KMS-11 (cell line): ENCODE results near the gene GRIK2.

Experiments used
- H2AFZ ChIP-seq: fragments of 200-600 bp; sonication (generic); 2 replicates; pipeline ENCODE4 v1.6.1; 2016; ENCODE audit warnings: antibody characterized with exemption, mixed run types, low read depth
- H3K27ac ChIP-seq: fragments of 200-600 bp; sonication (generic); 2 replicates; pipeline ENCODE4 v1.6.1; 2016; ENCODE audit warnings: mild to moderate bottlenecking, mixed run types
- H3K27me3 ChIP-seq: fragments of 200-600 bp; sonication (generic); 2 replicates; pipeline ENCODE4 v1.6.1; 2017; ENCODE audit warnings: mild to moderate bottlenecking, low read depth, mixed run types, moderate library complexity; ENCODE audit not compliant: insufficient read depth
- H3K36me3 ChIP-seq: fragments of 200-600 bp; sonication (generic); 2 replicates; pipeline ENCODE4 v1.6.1; 2017; ENCODE audit warnings: mild to moderate bottlenecking, mixed run types; ENCODE audit not compliant: insufficient read depth
- H3K4me1 ChIP-seq: fragments of 200-600 bp; sonication (generic); 2 replicates; pipeline ENCODE4 v1.6.1; 2016; ENCODE audit warnings: mild to moderate bottlenecking, low read depth, mixed run types; ENCODE audit not compliant: poor library complexity, severe bottlenecking
- H3K4me2 ChIP-seq: fragments of 200-600 bp; sonication (generic); 2 replicates; pipeline ENCODE4 v1.7.0; 2016; ENCODE audit warnings: mild to moderate bottlenecking, mixed run types
- H3K4me3 ChIP-seq: fragments of 200-600 bp; sonication (generic); IDR thresholded peaks from 2 replicates; pipeline ENCODE4 v1.6.1; 2017; ENCODE audit warnings: low read depth, low read length, mixed read lengths; ENCODE audit not compliant: insufficient read depth
- H3K79me2 ChIP-seq: fragments of 200-600 bp; sonication (generic); 2 replicates; pipeline ENCODE4 v1.6.1; 2016; ENCODE audit warnings: low read depth, mixed run types; ENCODE audit not compliant: insufficient read depth
- H3K9ac ChIP-seq: fragments of 200-600 bp; sonication (generic); 2 replicates; pipeline ENCODE4 v1.6.1; 2016; ENCODE audit warnings: mild to moderate bottlenecking, mixed run types
- H4K20me1 ChIP-seq: fragments of 200-600 bp; sonication (generic); 2 replicates; pipeline ENCODE4 v1.6.1; 2016; ENCODE audit warnings: mild to moderate bottlenecking, mixed run types; ENCODE audit not compliant: insufficient read depth
- TF ChIP-seq, protein P1 (sequence below): fragments of 200-600 bp; sonication (generic); conservative IDR thresholded peaks from 2 replicates; pipeline ENCODE4 v1.6.1; 2017; ENCODE audit warnings: low read depth, mild to moderate bottlenecking, antibody characterized with exemption, low read length, moderate library complexity, mixed read lengths

Gene GRIK2

DNA sequence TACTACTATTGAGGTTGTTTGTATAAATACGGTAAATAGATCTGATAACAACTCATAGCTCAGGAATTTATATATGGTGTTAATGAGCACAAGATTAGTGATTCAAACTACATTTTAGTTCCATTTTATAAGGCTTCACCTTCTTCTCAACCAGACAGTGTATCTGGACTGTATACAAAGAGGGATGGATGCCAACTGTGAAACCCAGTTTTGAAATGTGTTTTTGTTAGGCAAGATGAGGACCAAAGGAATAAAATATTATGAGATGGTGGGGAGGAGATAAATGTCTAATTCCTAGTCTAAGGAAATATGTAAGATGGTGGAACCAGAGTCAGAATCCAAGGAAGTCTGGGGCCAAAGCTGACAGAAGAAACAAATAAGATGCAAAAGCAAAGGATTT is 329.0 kb downstream of the GRIK2 start:
- Histone ChIP-seq H3K79me2 (no peaks in the 10 kb centered on the region), H3K4me2 (no peak overlapping the region), H3K4me3 (no peak overlapping the region), H2AFZ (no peak overlapping the region), H4K20me1 (no peaks in the 10 kb centered on the region), H3K27ac (no peak overlapping the region), H3K4me1 (no peaks in the 10 kb centered on the region), H3K36me3 (no peaks in the 10 kb centered on the region), H3K9ac (no peak overlapping the region), H3K27me3 (no peaks in the 10 kb centered on the region)
- TF ChIP-seq, protein P1, sequence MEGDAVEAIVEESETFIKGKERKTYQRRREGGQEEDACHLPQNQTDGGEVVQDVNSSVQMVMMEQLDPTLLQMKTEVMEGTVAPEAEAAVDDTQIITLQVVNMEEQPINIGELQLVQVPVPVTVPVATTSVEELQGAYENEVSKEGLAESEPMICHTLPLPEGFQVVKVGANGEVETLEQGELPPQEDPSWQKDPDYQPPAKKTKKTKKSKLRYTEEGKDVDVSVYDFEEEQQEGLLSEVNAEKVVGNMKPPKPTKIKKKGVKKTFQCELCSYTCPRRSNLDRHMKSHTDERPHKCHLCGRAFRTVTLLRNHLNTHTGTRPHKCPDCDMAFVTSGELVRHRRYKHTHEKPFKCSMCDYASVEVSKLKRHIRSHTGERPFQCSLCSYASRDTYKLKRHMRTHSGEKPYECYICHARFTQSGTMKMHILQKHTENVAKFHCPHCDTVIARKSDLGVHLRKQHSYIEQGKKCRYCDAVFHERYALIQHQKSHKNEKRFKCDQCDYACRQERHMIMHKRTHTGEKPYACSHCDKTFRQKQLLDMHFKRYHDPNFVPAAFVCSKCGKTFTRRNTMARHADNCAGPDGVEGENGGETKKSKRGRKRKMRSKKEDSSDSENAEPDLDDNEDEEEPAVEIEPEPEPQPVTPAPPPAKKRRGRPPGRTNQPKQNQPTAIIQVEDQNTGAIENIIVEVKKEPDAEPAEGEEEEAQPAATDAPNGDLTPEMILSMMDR, result no peak

DNA sequence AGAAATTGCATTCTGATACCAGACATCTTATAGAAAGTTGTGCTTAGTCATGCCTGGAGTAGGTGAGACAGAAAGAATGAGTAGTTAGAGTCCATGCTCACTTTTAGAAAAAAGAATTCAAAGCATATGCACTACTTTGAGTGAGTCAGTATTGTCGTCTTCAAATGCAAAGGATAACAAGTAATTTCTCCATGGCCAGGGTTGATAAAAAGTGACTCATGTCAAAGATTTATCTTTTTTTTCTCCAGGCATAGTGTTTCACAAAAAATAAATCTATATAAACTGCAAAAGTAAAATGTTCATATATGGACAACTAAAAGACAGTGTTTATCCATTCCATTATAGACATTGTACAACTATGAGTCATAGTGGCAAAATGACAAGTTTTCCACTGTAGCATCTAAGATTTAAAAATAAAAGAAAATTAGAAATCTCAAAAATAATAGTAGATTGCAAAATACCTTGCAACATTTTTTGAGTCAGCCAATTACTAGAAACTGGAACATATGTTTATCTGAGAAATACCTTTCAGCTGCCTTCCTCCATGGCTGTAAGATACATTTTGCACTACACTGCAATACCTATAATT is 329.6 kb downstream of the GRIK2 start:
- no peaks in the 10 kb centered on the region for H3K79me2 ChIP-seq
- no peak overlapping the region for H3K9ac ChIP-seq
- TF ChIP-seq, protein P1, result no peak

GRCh38 chr6:101728388-101728787 is 334.9 kb downstream of the GRIK2 start:
- TF ChIP-seq, protein P1, result no peak
- Histone ChIP-seq H3K27me3 (no peaks in the 10 kb centered on the region), H3K4me2 (no peak overlapping the region), H3K79me2 (no peaks in the 10 kb centered on the region), H3K36me3 (no peaks in the 10 kb centered on the region), H3K4me3 (no peak overlapping the region), H3K9ac (no peak overlapping the region), H3K27ac (no peak overlapping the region), H3K4me1 (no peaks in the 10 kb centered on the region), H4K20me1 (no peaks in the 10 kb centered on the region), H2AFZ (no peak overlapping the region)

More for the DNA sequence above, 329.6 kb downstream of the GRIK2 start:
- Histone ChIP-seq H2AFZ (no peak overlapping the region), H3K36me3 (no peaks in the 10 kb centered on the region), H3K27ac (no peak overlapping the region), H3K4me1 (no peaks in the 10 kb centered on the region), H3K4me3 (no peak overlapping the region), H3K4me2 (no peak overlapping the region), H4K20me1 (no peaks in the 10 kb centered on the region), H3K27me3 (no peaks in the 10 kb centered on the region)

DNA sequence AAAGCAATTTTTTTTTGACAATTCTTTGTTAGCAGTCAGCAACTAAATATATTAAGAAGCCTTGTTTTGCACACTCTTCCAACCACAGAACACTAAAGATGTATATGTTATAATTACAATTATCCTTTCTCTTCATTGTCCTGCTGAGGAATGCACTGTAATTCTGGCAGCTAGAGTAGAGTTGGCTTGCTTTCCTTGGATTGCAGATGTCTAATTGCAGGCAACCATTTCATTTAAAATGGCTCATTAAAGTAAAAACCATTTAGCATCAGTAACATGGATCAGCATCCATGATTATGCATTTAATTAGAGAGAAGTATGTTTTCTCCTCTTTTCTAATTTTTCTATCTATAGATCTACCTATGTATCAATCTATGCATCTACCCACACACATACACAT is 335.4 kb downstream of the GRIK2 start:
- no peaks in the 10 kb centered on the region for H3K36me3 ChIP-seq
- no peak overlapping the region for H3K27ac ChIP-seq

More for the DNA sequence above, 335.4 kb downstream of the GRIK2 start:
- Histone ChIP-seq H3K4me3 (no peak overlapping the region), H3K4me2 (no peak overlapping the region), H3K27me3 (no peaks in the 10 kb centered on the region), H2AFZ (no peak overlapping the region), H3K79me2 (no peaks in the 10 kb centered on the region), H4K20me1 (no peaks in the 10 kb centered on the region), H3K9ac (no peak overlapping the region), H3K4me1 (no peaks in the 10 kb centered on the region)
- TF ChIP-seq, protein P1, result no peak
